Measurements from ENCODE around the gene C11orf86. TPM values are rescaled to one million over a fixed set of nuclear protein-coding genes. Genes with fewer than 3 reads are reported as not detected.
A peak's percentile ranks its signal among the peaks of the same experiment; 100 is the strongest.
"Not testable (repeated sequence)": the region's sequence is repeated elsewhere in the genome, so short reads cannot be mapped to it uniquely, and the experiment has no call there.

C11orf86 gene
- total RNA-seq, 1 donor from 2014 or later = not detected

DNA sequence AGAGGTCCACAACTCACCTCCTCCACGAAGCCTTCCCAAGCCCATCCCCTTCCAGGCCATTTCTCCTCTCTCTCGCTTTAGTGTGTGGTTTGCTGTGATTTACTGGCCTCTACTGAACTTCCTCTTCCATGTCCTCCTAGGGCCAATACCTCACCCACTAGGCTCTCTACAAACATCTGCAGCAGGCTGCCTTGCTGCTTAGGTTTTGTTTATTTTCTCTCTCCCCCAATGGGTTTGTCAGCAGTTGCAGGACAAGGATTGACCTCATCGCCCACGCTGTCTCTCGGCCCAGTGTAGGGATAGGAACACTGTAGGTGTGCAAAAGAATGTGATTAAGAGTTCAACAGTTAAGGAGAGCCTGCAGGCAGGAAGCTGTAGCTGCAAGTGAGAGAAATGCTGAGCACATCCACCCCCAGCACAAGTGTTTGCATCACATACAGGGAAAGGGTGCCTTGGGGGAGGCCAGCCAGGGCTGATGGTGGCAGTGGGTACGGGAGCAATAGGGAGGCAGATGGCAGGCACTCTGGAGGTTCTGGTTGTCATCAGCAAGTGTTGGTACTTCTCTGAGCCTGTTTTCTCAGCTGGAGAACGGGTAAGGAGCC lies 18.3 kb upstream of the C11orf86 start:
- no peak for DNase-seq (ENCODE audit: low spot score)
- H3K36me3 Mint-ChIP-seq (ENCODE audit: low read depth) = no peaks in the 10 kb centered on the region

DNA sequence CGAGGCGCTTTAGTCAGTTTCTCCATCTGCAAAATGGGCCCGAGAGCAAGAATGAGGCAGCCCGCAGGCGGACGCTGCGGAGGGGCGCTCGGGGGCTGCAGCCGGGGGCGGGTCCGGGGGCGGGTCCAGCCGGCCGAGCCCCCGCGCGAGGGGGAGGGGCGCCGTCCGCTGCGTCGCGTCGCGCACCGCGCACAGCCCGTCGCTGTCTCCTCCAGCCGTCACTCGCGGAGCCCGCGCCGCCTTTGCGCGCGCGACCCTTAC lies 17.2 kb upstream of the C11orf86 start:
- no peak for DNase-seq (ENCODE audit: low spot score)
- peaks cover 16% of the 10 kb centered on the region for H3K27me3 Mint-ChIP-seq (ENCODE audit: insufficient read depth)

More for the DNA sequence above, 18.3 kb upstream of the C11orf86 start:
- peak overlapping the region; percentile 74 for H3K4me3 Mint-ChIP-seq
- peaks cover 15% of the 10 kb centered on the region for H3K27me3 Mint-ChIP-seq (ENCODE audit: insufficient read depth)
- no peaks in the 10 kb centered on the region for H3K9me3 Mint-ChIP-seq
- intact Hi-C loops (cut with micrococcal nuclease) = loop anchor here (5.0 kb wide), 2 partner anchors 339 to 526 kb away; partner anchors contain the start of genes AIP and RBM14
- H3K4me1 Mint-ChIP-seq (ENCODE audit: low read depth) = peaks cover 29% of the 10 kb centered on the region
- H3K27ac Mint-ChIP-seq = peak overlapping the region; percentile 29

GRCh38 chr11:66958232-66958955 lies 16.7 kb upstream of the C11orf86 start, which contains the start of gene PC:
Gene PC (minus strand): TSS chr11:66958383. CDS start chr11:66872159, 86,224 bp downstream.
- no peaks in the 10 kb centered on the region for H3K9me3 Mint-ChIP-seq
- H3K4me3 Mint-ChIP-seq = peak within 1 kb of the TSS; percentile 83
- peaks cover 29% of the 10 kb centered on the region for H3K4me1 Mint-ChIP-seq (ENCODE audit: low read depth)
- H3K27ac Mint-ChIP-seq = peak within 1 kb of the TSS; percentile 90
- H3K27me3 Mint-ChIP-seq (ENCODE audit: insufficient read depth) = peaks cover 16% of the 10 kb centered on the region
- DNase-seq (ENCODE audit: low spot score) = peak; percentile 97
- intact Hi-C loops (cut with micrococcal nuclease) = loop anchor here (1.0 to 5.0 kb wide), 9 partner anchors 102 to 550 kb away; partner anchors contain the start of genes AIP, CDK2AP2, DPP3 and KDM2A
- no peaks in the 10 kb centered on the region for H3K36me3 Mint-ChIP-seq (ENCODE audit: low read depth)

More for the DNA sequence above, 17.2 kb upstream of the C11orf86 start:
- no peak overlapping the region for H3K27ac Mint-ChIP-seq
- peak overlapping the region; percentile 83 for H3K4me3 Mint-ChIP-seq
- H3K4me1 Mint-ChIP-seq (ENCODE audit: low read depth) = peaks cover 29% of the 10 kb centered on the region
- intact Hi-C loops (cut with micrococcal nuclease) = loop anchor here (1.0 to 5.0 kb wide), 9 partner anchors 102 to 550 kb away; partner anchors contain the start of genes AIP, CDK2AP2, DPP3 and KDM2A
- no peaks in the 10 kb centered on the region for H3K9me3 Mint-ChIP-seq
- H3K36me3 Mint-ChIP-seq (ENCODE audit: low read depth) = no peaks in the 10 kb centered on the region

DNA sequence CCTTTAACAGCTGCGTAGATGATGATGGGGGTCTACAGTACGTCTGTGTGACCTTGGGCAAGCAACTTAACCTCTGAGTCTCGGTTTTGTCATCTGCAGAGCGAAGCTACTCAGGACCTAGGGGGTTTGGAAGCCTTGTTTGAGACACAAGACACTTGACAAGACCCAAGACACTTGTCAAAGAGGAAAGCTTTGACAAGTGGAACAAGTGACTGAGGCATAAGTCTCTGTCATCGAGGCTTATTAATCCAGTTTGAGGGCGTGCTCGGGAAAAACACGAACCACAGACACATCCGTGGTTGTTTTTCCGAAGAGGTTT lies 16.2 kb upstream of the C11orf86 start:
- peak overlapping the region; percentile 90 for H3K27ac Mint-ChIP-seq
- no peaks in the 10 kb centered on the region for H3K36me3 Mint-ChIP-seq (ENCODE audit: low read depth)
- intact Hi-C loops (cut with micrococcal nuclease) = loop anchor here (1.0 to 5.0 kb wide), 9 partner anchors 103 to 549 kb away; partner anchors contain the start of genes AIP, CDK2AP2, DPP3 and KDM2A
- DNase-seq (ENCODE audit: low spot score) = no peak
- H3K4me3 Mint-ChIP-seq = peak overlapping the region; percentile 83
- peaks cover 16% of the 10 kb centered on the region for H3K27me3 Mint-ChIP-seq (ENCODE audit: insufficient read depth)
- peaks cover 29% of the 10 kb centered on the region for H3K4me1 Mint-ChIP-seq (ENCODE audit: low read depth)
- no peaks in the 10 kb centered on the region for H3K9me3 Mint-ChIP-seq

- Mint-ChIP-seq H3K4me1 (ENCODE audit: low read depth) (peaks cover 21% of the 10 kb centered on the region), H3K27me3 (ENCODE audit: insufficient read depth) (peaks cover 16% of the 10 kb centered on the region)
- H3K27ac Mint-ChIP-seq; DNase-seq (ENCODE audit: low spot score); H3K9me3 Mint-ChIP-seq; intact Hi-C loops (cut with micrococcal nuclease); H3K4me3 Mint-ChIP-seq; H3K36me3 Mint-ChIP-seq (ENCODE audit: low read depth): not testable (repeated sequence)
Observed at GRCh38 chr11:66961691-66962213, 13.4 kb upstream of the C11orf86 start.

- Mint-ChIP-seq H3K4me1 (ENCODE audit: low read depth) (peaks cover 17% of the 10 kb centered on the region), H3K36me3 (ENCODE audit: low read depth) (no peaks in the 10 kb centered on the region), H3K27me3 (ENCODE audit: insufficient read depth) (peaks cover 16% of the 10 kb centered on the region), H3K9me3 (no peaks in the 10 kb centered on the region), H3K27ac (no peak overlapping the region), H3K4me3 (no peak overlapping the region)
- intact Hi-C loops (cut with micrococcal nuclease) = no loop called here
- DNase-seq (ENCODE audit: low spot score) = no peak
Observed at GRCh38 chr11:66962247-66962646, 12.9 kb upstream of the C11orf86 start.

DNA sequence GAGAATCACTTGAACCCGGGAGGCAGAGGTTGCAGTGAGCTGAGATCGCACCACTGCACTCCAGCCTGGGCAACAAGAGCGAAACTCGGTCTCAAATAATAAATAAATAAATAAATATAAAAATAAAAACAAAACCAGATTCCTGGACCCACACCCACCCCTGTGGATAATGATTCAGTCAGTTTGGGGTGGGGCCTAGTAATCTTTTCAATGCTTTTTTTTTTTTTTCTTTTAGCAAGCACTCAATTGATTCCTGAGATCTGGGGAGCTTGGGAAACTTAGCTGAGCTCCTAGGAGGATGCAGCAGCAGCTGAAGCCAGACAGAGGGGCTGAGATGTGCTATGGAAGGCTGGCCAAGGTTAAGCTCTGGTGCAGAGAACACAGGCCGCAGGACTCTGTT lies 12.3 kb upstream of the C11orf86 start:
- intact Hi-C loops (cut with micrococcal nuclease) = no loop called here
- Mint-ChIP-seq H3K36me3 (ENCODE audit: low read depth) (no peaks in the 10 kb centered on the region), H3K27me3 (ENCODE audit: insufficient read depth) (peaks cover 16% of the 10 kb centered on the region), H3K27ac (no peak overlapping the region), H3K4me3 (no peak overlapping the region), H3K9me3 (no peaks in the 10 kb centered on the region), H3K4me1 (ENCODE audit: low read depth) (peaks cover 12% of the 10 kb centered on the region)
- DNase-seq (ENCODE audit: low spot score) = no peak

GRCh38 chr11:66964495-66964894 lies 10.6 kb upstream of the C11orf86 start:
- H3K9me3 Mint-ChIP-seq = no peaks in the 10 kb centered on the region
- no peaks in the 10 kb centered on the region for H3K36me3 Mint-ChIP-seq (ENCODE audit: low read depth)

DNA sequence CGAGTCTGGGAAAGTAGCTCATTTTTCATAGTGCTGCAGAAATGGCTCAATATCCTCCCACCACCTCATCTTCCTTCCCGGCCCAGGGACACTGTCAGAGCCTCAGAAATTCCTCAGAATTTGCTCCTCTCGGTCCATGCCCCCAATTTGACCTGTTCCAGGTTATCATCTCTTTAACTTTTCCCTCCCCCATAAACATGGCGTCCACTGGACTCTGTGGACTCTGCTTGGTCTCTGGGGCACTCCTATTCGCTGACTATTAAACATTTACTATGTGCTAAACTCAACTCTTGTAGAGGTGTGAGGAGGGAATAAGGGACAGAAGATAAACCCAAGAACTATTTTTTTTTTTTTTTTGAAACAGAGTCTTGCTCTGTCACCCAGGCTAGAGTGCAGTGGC lies 8.8 kb upstream of the C11orf86 start:
- H3K36me3 Mint-ChIP-seq (ENCODE audit: low read depth) = no peaks in the 10 kb centered on the region
- intact Hi-C loops (cut with micrococcal nuclease) = no loop called here
- DNase-seq (ENCODE audit: low spot score) = no peak
- H3K27me3 Mint-ChIP-seq (ENCODE audit: insufficient read depth) = peaks cover 10% of the 10 kb centered on the region
- no peaks in the 10 kb centered on the region for H3K9me3 Mint-ChIP-seq
- no peak overlapping the region for H3K4me3 Mint-ChIP-seq
- peaks cover 12% of the 10 kb centered on the region for H3K4me1 Mint-ChIP-seq (ENCODE audit: low read depth)
- H3K27ac Mint-ChIP-seq = no peak overlapping the region

More at GRCh38 chr11:66964495-66964894, 10.6 kb upstream of the C11orf86 start:
- DNase-seq (ENCODE audit: low spot score) = no peak
- no peak overlapping the region for H3K4me3 Mint-ChIP-seq
- intact Hi-C loops (cut with micrococcal nuclease) = no loop called here
- H3K27me3 Mint-ChIP-seq (ENCODE audit: insufficient read depth) = peaks cover 12% of the 10 kb centered on the region
- H3K4me1 Mint-ChIP-seq (ENCODE audit: low read depth) = peaks cover under 1% of the 10 kb centered on the region
- H3K27ac Mint-ChIP-seq = peak overlapping the region; percentile 44

DNA sequence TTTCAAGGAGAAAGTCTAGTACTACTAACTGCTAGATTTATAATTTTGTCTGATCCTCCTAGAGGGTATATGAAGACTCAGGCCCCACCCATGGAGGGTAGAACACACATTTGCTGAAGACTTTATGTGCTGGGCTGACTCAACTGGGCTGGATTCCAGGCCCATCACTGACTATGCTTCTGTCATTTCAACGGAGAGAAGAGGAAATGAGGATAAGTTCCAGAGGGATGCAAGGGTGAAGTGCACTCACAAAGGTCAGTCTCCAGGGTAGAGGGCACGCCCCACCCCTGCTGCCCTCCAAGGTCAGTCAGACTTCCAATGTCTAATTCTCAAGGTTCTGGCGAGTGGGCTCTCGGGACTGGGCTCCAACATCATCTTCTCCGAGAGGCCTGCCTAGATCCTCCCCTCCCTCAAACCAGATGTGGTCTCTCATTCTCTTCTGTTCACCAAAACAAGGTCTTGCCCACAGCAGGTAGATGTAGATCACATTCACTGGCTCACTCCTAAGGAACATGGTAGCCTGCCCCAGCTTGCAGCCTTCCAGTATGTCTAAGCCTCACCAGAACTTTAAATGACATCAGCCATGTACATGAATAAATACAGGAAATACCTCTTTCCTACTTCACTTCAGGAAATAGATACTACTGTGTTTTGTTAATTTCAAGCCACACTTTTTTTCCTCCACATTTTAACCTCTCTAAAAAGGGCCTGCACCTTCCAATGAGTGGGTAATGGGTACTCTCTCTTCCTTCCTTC lies 7.3 kb upstream of the C11orf86 start:
- no peaks in the 10 kb centered on the region for H3K36me3 Mint-ChIP-seq (ENCODE audit: low read depth)
- no peaks in the 10 kb centered on the region for H3K9me3 Mint-ChIP-seq
- peaks cover 5% of the 10 kb centered on the region for H3K27me3 Mint-ChIP-seq (ENCODE audit: insufficient read depth)
- intact Hi-C loops (cut with micrococcal nuclease) = no loop called here
- no peak for DNase-seq (ENCODE audit: low spot score)
- H3K4me1 Mint-ChIP-seq (ENCODE audit: low read depth) = peaks cover 12% of the 10 kb centered on the region
- H3K27ac Mint-ChIP-seq = no peak overlapping the region
- no peak overlapping the region for H3K4me3 Mint-ChIP-seq

DNA sequence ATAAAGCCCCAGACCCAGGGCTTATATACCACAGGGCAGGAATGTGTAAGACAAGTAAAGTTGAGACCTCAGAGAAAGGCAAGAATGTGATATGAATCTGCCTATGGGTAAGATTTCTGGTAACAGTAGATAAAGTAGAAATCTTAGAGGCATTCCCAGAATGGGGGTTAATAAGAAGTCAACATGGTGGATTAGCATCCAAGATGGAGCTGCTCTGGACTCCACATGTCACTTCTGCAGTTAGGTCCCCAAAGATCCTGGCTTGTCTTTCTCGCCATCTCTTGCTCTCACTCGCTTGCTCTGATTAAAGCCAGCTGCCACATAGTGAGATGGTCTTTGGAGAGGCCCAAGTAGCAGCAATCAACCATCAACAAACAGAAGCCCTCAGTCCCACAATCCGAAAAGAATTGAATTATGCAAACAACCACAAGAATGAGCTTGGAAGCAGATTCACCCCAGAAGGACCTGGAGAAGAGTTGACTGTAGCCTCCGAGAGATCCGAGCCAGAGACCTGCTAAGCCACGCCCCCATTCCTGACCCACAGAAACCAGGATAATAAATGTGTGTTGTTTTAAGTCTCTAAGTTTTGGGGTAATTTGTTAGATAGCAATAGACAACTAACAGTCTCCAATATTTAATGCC lies 5.4 kb upstream of the C11orf86 start:
- H3K27ac Mint-ChIP-seq = no peak overlapping the region
- peaks cover 2% of the 10 kb centered on the region for H3K27me3 Mint-ChIP-seq (ENCODE audit: insufficient read depth)
- no peak for DNase-seq (ENCODE audit: low spot score)
- H3K36me3 Mint-ChIP-seq (ENCODE audit: low read depth) = no peaks in the 10 kb centered on the region
- H3K4me1 Mint-ChIP-seq (ENCODE audit: low read depth) = peaks cover 12% of the 10 kb centered on the region
- intact Hi-C loops (cut with micrococcal nuclease) = no loop called here
- no peaks in the 10 kb centered on the region for H3K9me3 Mint-ChIP-seq
- no peak overlapping the region for H3K4me3 Mint-ChIP-seq

- H3K4me3 Mint-ChIP-seq = no peak overlapping the region
- H3K27ac Mint-ChIP-seq = peak overlapping the region; percentile 9
- intact Hi-C loops (cut with micrococcal nuclease) = no loop called here
- H3K9me3 Mint-ChIP-seq = no peaks in the 10 kb centered on the region
- no peak for DNase-seq (ENCODE audit: low spot score)
- peaks cover 1% of the 10 kb centered on the region for H3K27me3 Mint-ChIP-seq (ENCODE audit: insufficient read depth)
- peaks cover 12% of the 10 kb centered on the region for H3K4me1 Mint-ChIP-seq (ENCODE audit: low read depth)
- no peaks in the 10 kb centered on the region for H3K36me3 Mint-ChIP-seq (ENCODE audit: low read depth)
Observed at GRCh38 chr11:66970371-66970806, 4.7 kb upstream of the C11orf86 start.

All from activated T-helper 1 cell treated with anti-CD3 and anti-CD28 coated beads, Interleukin-12 subunit alpha, Interleukin-12 subunit beta, Interleukin-2, Interleukin-4 antibody, amounts not matched to agents 30 ng/mL and 10 ng/mL and 1 ng/mL, durations not matched to agents 14 hours and 24 hours and 36 hours (primary cell).